K562 (cell line): ENCODE measurements around the gene SCARF2. TPM values are rescaled to one million over a fixed set of nuclear protein-coding genes. Genes with fewer than 3 reads are reported as not detected.
A peak's percentile ranks its signal among the peaks of the same experiment; 100 is the strongest.

Source experiments
- ETS2 ChIP-seq: IDR thresholded peaks from 2 replicates; pipeline ENCODE4 v1.6.1; 2016; ENCODE audit warnings: borderline replicate concordance, missing genetic modification characterization, mild to moderate bottlenecking, moderate library complexity, missing compliant biosample characterization; ENCODE audit not compliant: poor library complexity, severe bottlenecking
- TSHZ1 ChIP-seq: fragments of 250-450 bp; sonication (Bioruptor Pico); IDR thresholded peaks from 2 replicates; pipeline ENCODE4 v1.4.0; 2020; ENCODE audit warnings: mild to moderate bottlenecking, moderate library complexity
- ZNF239 ChIP-seq: fragments of 250-450 bp; sonication (Bioruptor Pico); IDR thresholded peaks from 2 replicates; pipeline ENCODE4 v1.4.0; 2020; ENCODE audit warnings: mild to moderate bottlenecking
- ZNF518B ChIP-seq: fragments of 250-450 bp; sonication (Bioruptor Pico); IDR thresholded peaks from 2 replicates; pipeline ENCODE4 v1.5.0; 2021; ENCODE audit warnings: mild to moderate bottlenecking, moderate library complexity
- polyA plus RNA-seq, 8 experiments: library from polyadenylated mRNA; depleted of rRNA in 4 of 8; stranded (reverse) in 5 of 8; unstranded in 3 of 8; fragments of >200 nt; fragmentation: Nextera tagmentation in 2 of 8; fragmentation: Illumina TruSeq in 1 of 8; extraction: Ambion mirVana in 2 of 8; extraction: Trizol in 1 of 8; gene quantifications; 2 replicates each; pipeline versions ENCODE4 v1.2.1 to v1.2.3, GENCODE V29; 2011 to 2014; ENCODE audit warnings: inconsistent platforms in 1 of 8, missing spikeins in 1 of 8
- total RNA-seq, 7 experiments: library from RNA; depleted of rRNA in 6 of 7; stranded (reverse); fragments of >200 nt in 6 of 7; fragmentation: Illumina TruSeq in 2 of 7; extraction: Trizol in 2 of 7; gene quantifications; 2 replicates each; pipeline versions ENCODE4 v1.2.1 to v1.2.3, GENCODE V29; 2011 to 2021; ENCODE audit warnings: low replicate concordance in 1 of 7
- TF ChIP-seq, protein P1 (sequence below): fragments of 450-650 bp; formaldehyde crosslinking; IDR thresholded peaks from 2 replicates; pipeline ENCODE4 v1.4.0; 2020; ENCODE audit warnings: mild to moderate bottlenecking
- TF ChIP-seq, protein P2 (sequence below), 2 experiments: IDR thresholded peaks; 2 replicates each; pipeline ENCODE4 v1.6.1; 2012; ENCODE audit warnings: improper control_type of control experiment in 2 of 2, low read depth in 2 of 2, low read length in 2 of 2, borderline replicate concordance in 1 of 2
- TF ChIP-seq, protein P3 (sequence below), 2 experiments: fragments of 150-350 bp in 1 of 2; IDR thresholded peaks; 2 replicates each; pipeline ENCODE4 v1.6.1; 2012 to 2016; ENCODE audit warnings: low read depth in 2 of 2, low read length in 2 of 2, mild to moderate bottlenecking in 1 of 2, moderate library complexity in 1 of 2
- TF ChIP-seq, protein P4 (sequence below): fragments of 450-650 bp; IDR thresholded peaks from 2 replicates; pipeline ENCODE4 v1.6.1; 2016; ENCODE audit warnings: missing biosample characterization, missing genetic modification characterization
- TF ChIP-seq, protein P5 (sequence below): sonication (generic); formaldehyde crosslinking; IDR thresholded peaks from 2 replicates; pipeline ENCODE4 v1.8.0; 2022; ENCODE audit warnings: mild to moderate bottlenecking, low read depth, missing genetic modification reagents

Gene SCARF2
- total and polyA plus RNA-seq, 9 of the 15 experiments (the other 6 are each of a cell fraction or from before 2014, with no cell fraction given), result 0.06 to 0.32 (median 0.21) TPM; not detected in 5

- TF ChIP-seq TSHZ1 (CRISPR knock-in tag) (no peak), ZNF518B (CRISPR knock-in tag) (no peak), ZNF239 (CRISPR knock-in tag) (no peak), ETS2 (tag) (no peak)
- TF ChIP-seq, protein P1, sequence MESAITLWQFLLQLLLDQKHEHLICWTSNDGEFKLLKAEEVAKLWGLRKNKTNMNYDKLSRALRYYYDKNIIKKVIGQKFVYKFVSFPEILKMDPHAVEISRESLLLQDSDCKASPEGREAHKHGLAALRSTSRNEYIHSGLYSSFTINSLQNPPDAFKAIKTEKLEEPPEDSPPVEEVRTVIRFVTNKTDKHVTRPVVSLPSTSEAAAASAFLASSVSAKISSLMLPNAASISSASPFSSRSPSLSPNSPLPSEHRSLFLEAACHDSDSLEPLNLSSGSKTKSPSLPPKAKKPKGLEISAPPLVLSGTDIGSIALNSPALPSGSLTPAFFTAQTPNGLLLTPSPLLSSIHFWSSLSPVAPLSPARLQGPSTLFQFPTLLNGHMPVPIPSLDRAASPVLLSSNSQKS (CRISPR knock-in tag), result no peak
- TF ChIP-seq, protein P2, sequence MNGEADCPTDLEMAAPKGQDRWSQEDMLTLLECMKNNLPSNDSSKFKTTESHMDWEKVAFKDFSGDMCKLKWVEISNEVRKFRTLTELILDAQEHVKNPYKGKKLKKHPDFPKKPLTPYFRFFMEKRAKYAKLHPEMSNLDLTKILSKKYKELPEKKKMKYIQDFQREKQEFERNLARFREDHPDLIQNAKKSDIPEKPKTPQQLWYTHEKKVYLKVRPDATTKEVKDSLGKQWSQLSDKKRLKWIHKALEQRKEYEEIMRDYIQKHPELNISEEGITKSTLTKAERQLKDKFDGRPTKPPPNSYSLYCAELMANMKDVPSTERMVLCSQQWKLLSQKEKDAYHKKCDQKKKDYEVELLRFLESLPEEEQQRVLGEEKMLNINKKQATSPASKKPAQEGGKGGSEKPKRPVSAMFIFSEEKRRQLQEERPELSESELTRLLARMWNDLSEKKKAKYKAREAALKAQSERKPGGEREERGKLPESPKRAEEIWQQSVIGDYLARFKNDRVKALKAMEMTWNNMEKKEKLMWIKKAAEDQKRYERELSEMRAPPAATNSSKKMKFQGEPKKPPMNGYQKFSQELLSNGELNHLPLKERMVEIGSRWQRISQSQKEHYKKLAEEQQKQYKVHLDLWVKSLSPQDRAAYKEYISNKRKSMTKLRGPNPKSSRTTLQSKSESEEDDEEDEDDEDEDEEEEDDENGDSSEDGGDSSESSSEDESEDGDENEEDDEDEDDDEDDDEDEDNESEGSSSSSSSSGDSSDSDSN (IDR thresholded peaks at IDR 0.05; ENCODE audit: borderline replicate concordance in 1 of 2, low read depth in 2 of 2, low read length in 2 of 2), result no peak
- TF ChIP-seq, protein P3, sequence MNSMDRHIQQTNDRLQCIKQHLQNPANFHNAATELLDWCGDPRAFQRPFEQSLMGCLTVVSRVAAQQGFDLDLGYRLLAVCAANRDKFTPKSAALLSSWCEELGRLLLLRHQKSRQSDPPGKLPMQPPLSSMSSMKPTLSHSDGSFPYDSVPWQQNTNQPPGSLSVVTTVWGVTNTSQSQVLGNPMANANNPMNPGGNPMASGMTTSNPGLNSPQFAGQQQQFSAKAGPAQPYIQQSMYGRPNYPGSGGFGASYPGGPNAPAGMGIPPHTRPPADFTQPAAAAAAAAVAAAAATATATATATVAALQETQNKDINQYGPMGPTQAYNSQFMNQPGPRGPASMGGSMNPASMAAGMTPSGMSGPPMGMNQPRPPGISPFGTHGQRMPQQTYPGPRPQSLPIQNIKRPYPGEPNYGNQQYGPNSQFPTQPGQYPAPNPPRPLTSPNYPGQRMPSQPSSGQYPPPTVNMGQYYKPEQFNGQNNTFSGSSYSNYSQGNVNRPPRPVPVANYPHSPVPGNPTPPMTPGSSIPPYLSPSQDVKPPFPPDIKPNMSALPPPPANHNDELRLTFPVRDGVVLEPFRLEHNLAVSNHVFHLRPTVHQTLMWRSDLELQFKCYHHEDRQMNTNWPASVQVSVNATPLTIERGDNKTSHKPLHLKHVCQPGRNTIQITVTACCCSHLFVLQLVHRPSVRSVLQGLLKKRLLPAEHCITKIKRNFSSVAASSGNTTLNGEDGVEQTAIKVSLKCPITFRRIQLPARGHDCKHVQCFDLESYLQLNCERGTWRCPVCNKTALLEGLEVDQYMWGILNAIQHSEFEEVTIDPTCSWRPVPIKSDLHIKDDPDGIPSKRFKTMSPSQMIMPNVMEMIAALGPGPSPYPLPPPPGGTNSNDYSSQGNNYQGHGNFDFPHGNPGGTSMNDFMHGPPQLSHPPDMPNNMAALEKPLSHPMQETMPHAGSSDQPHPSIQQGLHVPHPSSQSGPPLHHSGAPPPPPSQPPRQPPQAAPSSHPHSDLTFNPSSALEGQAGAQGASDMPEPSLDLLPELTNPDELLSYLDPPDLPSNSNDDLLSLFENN (IDR thresholded peaks at IDR 0.05; ENCODE audit: low read depth in 2 of 2, low read length in 2 of 2), result no peak
- TF ChIP-seq, protein P4, sequence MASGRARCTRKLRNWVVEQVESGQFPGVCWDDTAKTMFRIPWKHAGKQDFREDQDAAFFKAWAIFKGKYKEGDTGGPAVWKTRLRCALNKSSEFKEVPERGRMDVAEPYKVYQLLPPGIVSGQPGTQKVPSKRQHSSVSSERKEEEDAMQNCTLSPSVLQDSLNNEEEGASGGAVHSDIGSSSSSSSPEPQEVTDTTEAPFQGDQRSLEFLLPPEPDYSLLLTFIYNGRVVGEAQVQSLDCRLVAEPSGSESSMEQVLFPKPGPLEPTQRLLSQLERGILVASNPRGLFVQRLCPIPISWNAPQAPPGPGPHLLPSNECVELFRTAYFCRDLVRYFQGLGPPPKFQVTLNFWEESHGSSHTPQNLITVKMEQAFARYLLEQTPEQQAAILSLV (tag), result no peak
- TF ChIP-seq, protein P5, sequence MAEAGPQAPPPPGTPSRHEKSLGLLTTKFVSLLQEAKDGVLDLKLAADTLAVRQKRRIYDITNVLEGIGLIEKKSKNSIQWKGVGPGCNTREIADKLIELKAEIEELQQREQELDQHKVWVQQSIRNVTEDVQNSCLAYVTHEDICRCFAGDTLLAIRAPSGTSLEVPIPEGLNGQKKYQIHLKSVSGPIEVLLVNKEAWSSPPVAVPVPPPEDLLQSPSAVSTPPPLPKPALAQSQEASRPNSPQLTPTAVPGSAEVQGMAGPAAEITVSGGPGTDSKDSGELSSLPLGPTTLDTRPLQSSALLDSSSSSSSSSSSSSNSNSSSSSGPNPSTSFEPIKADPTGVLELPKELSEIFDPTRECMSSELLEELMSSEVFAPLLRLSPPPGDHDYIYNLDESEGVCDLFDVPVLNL (CRISPR knock-in tag), result 0 out of 2 replicates have a peak, but pooled peaks have one; percentile 14
Observed at GRCh38 chr22:20407829-20408228, 29.8 kb downstream of the SCARF2 start (continued).
